Measurements from ENCODE around the gene HPRT1. TPM values are rescaled to one million over a fixed set of nuclear protein-coding genes. Genes with fewer than 3 reads are reported as not detected.

Gene HPRT1
- total RNA-seq, 1 donor = 10.0 TPM

DNA sequence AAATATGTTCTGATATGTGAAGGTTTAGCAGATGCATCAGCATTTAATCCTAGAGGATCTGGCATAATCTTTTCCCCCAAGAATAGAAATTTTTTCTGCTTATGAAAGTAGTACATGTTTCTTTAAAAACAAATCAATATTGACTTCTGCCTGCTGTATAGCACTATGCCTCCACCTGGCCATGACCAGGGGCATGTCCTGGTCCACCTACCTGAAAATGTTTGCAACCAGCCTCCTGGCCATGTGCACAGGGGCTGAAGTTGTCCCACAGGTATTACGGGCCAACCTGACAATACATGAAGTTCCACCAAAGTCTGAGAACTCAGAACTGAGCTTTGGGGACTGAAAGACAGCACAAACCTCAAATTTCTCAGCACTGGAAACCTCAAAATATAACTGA, 10.0 kb downstream of the HPRT1 start:
- no peak for DNase-seq (ENCODE audit: low read depth)
- TF ChIP-seq, protein P1, sequence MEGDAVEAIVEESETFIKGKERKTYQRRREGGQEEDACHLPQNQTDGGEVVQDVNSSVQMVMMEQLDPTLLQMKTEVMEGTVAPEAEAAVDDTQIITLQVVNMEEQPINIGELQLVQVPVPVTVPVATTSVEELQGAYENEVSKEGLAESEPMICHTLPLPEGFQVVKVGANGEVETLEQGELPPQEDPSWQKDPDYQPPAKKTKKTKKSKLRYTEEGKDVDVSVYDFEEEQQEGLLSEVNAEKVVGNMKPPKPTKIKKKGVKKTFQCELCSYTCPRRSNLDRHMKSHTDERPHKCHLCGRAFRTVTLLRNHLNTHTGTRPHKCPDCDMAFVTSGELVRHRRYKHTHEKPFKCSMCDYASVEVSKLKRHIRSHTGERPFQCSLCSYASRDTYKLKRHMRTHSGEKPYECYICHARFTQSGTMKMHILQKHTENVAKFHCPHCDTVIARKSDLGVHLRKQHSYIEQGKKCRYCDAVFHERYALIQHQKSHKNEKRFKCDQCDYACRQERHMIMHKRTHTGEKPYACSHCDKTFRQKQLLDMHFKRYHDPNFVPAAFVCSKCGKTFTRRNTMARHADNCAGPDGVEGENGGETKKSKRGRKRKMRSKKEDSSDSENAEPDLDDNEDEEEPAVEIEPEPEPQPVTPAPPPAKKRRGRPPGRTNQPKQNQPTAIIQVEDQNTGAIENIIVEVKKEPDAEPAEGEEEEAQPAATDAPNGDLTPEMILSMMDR (IDR thresholded peaks at IDR 0.05; ENCODE audit: insufficient read depth, low read length) = no peak
- no peak overlapping the region for H3K4me3 ChIP-seq (ENCODE audit: low read depth, low read length)

DNA sequence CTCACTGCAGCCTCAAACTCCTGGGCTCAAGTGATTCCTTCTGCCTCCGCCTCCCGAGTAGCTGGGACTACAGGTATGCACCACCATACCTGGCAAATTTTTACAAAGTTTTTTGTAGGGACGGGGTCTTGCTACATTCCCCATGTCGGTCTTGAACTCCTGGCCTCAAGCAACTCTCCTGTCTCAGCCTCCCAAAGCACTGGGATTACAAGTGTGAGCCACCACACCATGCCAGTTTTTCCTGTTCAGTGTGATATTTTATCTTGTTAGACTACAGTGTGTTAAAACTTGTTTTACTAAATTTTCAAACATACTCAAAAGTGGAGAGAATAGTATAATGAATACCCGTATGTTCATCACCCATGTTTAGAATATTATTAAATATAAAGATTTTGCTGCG, 12.1 kb downstream of the HPRT1 start:
- H3K4me3 ChIP-seq (ENCODE audit: low read depth, low read length) = no peak overlapping the region
- no peak for DNase-seq (ENCODE audit: low read depth)
- TF ChIP-seq, protein P1 (IDR thresholded peaks at IDR 0.05; ENCODE audit: insufficient read depth, low read length) = no peak

- TF ChIP-seq, protein P1 (IDR thresholded peaks at IDR 0.05; ENCODE audit: insufficient read depth, low read length) = no peak
- no peak for DNase-seq (ENCODE audit: low read depth)
- H3K4me3 ChIP-seq (ENCODE audit: low read depth, low read length) = no peak overlapping the region
These were observed 16.3 kb downstream of the HPRT1 start for GRCh38 chrX:134476284-134476683.

DNA sequence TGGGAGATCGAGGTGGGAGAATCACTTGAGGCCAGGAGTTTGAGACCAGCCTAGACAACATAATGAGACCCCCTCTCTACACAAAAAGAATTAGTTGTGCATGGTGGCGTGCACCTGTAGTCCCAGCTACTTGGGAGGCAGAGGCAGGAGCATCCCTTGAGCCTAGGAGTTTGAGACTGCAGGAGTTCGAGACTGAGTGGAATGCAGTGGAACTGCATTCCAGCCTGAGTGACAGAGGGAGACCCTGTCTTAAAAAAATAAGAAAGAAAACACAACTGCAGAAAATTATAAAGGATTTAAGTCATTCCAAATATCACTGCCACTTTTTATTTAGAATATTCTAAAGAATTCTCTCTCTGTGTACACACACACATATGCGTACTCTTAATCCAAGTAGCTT, 18.4 kb downstream of the HPRT1 start:
- DNase-seq (ENCODE audit: low read depth) = no peak
- TF ChIP-seq, protein P1 (IDR thresholded peaks at IDR 0.05; ENCODE audit: insufficient read depth, low read length) = no peak

DNA sequence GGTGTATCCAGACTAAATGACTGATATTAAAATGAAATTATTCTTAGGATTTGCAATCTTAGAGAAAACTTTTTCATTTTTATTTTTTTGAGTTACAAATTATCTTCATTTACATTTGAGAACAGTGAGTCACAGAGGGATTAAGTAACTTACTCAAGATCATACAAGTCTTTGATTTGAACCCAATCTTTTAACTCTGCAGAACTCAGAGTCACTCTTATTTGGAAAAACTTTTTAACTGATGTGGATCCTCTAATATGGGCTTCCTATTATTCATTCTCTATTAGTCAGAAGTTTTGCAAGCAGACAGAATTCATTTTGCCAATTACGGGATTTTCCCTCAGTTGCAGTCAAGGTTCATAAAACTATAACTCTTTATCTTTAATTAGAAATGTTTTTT, 20.1 kb downstream of the HPRT1 start:
- no peak overlapping the region for H3K4me3 ChIP-seq (ENCODE audit: low read depth, low read length)
- TF ChIP-seq, protein P1 (IDR thresholded peaks at IDR 0.05; ENCODE audit: insufficient read depth, low read length) = no peak
- peak; percentile 41 for DNase-seq (ENCODE audit: low read depth)

More for the DNA sequence above, 18.4 kb downstream of the HPRT1 start:
- H3K4me3 ChIP-seq (ENCODE audit: low read depth, low read length) = no peak overlapping the region

DNA sequence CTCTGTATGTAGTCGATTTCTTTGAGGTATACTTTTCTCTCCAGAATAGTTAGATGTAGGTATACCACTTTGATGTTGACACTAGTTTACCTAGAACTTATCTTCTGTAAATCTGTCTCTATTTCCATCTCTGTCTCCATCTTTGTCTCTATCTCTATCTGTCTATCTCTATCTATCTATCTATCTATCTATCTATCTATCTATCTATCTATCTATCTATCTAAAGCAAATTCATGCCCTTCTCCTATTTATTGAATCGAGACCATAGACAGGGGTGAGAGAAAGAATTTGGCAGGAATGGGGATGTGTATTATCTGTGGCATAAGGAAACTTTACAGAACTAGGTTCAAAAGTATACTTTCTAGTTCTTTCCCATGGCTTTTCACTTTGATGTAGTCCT, 21.4 kb downstream of the HPRT1 start:
- H3K4me3 ChIP-seq (ENCODE audit: low read depth, low read length) = no peak overlapping the region
- DNase-seq (ENCODE audit: low read depth) = no peak
- TF ChIP-seq, protein P1 (IDR thresholded peaks at IDR 0.05; ENCODE audit: insufficient read depth, low read length) = no peak

GRCh38 chrX:134482371-134482770, 22.4 kb downstream of the HPRT1 start:
- TF ChIP-seq, protein P1 (IDR thresholded peaks at IDR 0.05; ENCODE audit: insufficient read depth, low read length) = no peak
- no peak for DNase-seq (ENCODE audit: low read depth)
- no peak overlapping the region for H3K4me3 ChIP-seq (ENCODE audit: low read depth, low read length)

Measured in fibroblast of the aortic adventitia (primary cell).